CD8-positive, alpha-beta memory T cell (primary cell): ENCODE data around the gene FYCO1. TPM values are rescaled to one million over a fixed set of nuclear protein-coding genes. Genes with fewer than 3 reads are reported as not detected.

Experiments used
- CTCF ChIA-PET: fragments of 350-600 bp; sonication (Branson Sonifier 250); formaldehyde crosslinking; loops from one replicate; lab custom pipeline; 2021; ENCODE audit warnings: antibody characterized with exemption; lab: Charles Lee
- POLR2A ChIA-PET: fragments of 350-600 bp; sonication (Branson Sonifier 250); formaldehyde crosslinking; loops from one replicate; lab custom pipeline; 2021; ENCODE audit warnings: antibody characterized with exemption; lab: Charles Lee
- DNase-seq, 5 donors: peaks; one replicate each; pipeline versions ENCODE4 v3.0.0 to v3.0.0-alpha.2; 2020 to 2022; ENCODE audit warnings: mixed read lengths in 1 of 5
- H3K27ac ChIP-seq: one replicate; pipeline ENCODE4 v1.7.0; 2013; ENCODE audit warnings: low read depth, mild to moderate bottlenecking, low read length, moderate library complexity
- H3K27me3 ChIP-seq: 2 replicates; pipeline ENCODE4 v1.7.0; 2013; ENCODE audit warnings: low read length, mild to moderate bottlenecking; ENCODE audit not compliant: insufficient read depth, poor library complexity, severe bottlenecking
- H3K36me3 ChIP-seq: 2 replicates; pipeline ENCODE4 v1.7.0; 2013; ENCODE audit warnings: mild to moderate bottlenecking, low read length, moderate library complexity; ENCODE audit not compliant: insufficient read depth
- H3K4me1 ChIP-seq: 2 replicates; pipeline ENCODE4 v1.7.0; 2013; ENCODE audit warnings: mild to moderate bottlenecking, low read length, moderate library complexity; ENCODE audit not compliant: insufficient read depth
- H3K4me3 ChIP-seq: 2 replicates; pipeline ENCODE4 v1.7.0; 2013; ENCODE audit warnings: mild to moderate bottlenecking, low read length
- H3K9me3 ChIP-seq: 2 replicates; pipeline ENCODE4 v1.7.0; 2013; ENCODE audit warnings: mild to moderate bottlenecking, low read length
- H3K27ac Mint-ChIP-seq, 8 donors: one replicate each; pipeline ENCODE4 v1.8.0; 2020 to 2021; ENCODE audit warnings: mixed read lengths in 8 of 8, mild to moderate bottlenecking in 6 of 8, inconsistent platforms in 3 of 8, moderate library complexity in 3 of 8
- H3K27me3 Mint-ChIP-seq, 2 donors: one replicate each; pipeline ENCODE4 v1.8.0; 2020 to 2021; ENCODE audit warnings: mixed read lengths in 2 of 2, mild to moderate bottlenecking in 1 of 2, moderate library complexity in 1 of 2
- H3K36me3 Mint-ChIP-seq, 3 donors: one replicate each; pipeline ENCODE4 v1.8.0; 2020 to 2021; ENCODE audit warnings: mixed read lengths in 3 of 3, inconsistent platforms in 1 of 3, mild to moderate bottlenecking in 1 of 3
- H3K4me1 Mint-ChIP-seq, 3 donors: one replicate each; pipeline ENCODE4 v1.8.0; 2020 to 2021; ENCODE audit warnings: mixed read lengths in 3 of 3, inconsistent platforms in 1 of 3, mild to moderate bottlenecking in 1 of 3
- H3K4me3 Mint-ChIP-seq, 7 donors: one replicate each; pipeline ENCODE4 v1.8.0; 2020 to 2021; ENCODE audit warnings: mixed read lengths in 7 of 7, mild to moderate bottlenecking in 6 of 7, moderate library complexity in 4 of 7, inconsistent platforms in 2 of 7
- H3K9me3 Mint-ChIP-seq, 5 donors: one replicate each; pipeline ENCODE4 v1.8.0; 2020 to 2022; ENCODE audit warnings: mixed read lengths in 5 of 5, mild to moderate bottlenecking in 3 of 5, moderate library complexity in 2 of 5, inconsistent platforms in 1 of 5
- polyA plus RNA-seq: library from polyadenylated mRNA; unstranded; fragments of 300-500 nt; fragmentation: Illumina TruSeq; gene quantifications from one replicate; pipeline ENCODE4 v1.2.3, GENCODE V29; 2021
- total RNA-seq, 2 experiments: library from RNA; stranded (reverse); gene quantifications; one replicate each; pipeline ENCODE4 v1.2.3, GENCODE V29; 2021

FYCO1 gene
- total and polyA plus RNA-seq, 3 experiments from 2014 or later = 11.0 to 13.7 (median 13.4) TPM

- Mint-ChIP-seq H3K4me1 (peaks cover 24 to 38% (median 29%) of the 10 kb centered on the region in 3 donors), H3K27ac (no peak overlapping the region), H3K4me3 (no peak overlapping the region), H3K36me3 (peaks cover 35 to 95% (median 46%) of the 10 kb centered on the region in 3 donors), H3K27me3 (no peaks in the 10 kb centered on the region), H3K9me3 (peaks cover 0 to 4% (median 0%) of the 10 kb centered on the region in 5 donors)
- Histone ChIP-seq H3K9me3 (no peaks in the 10 kb centered on the region), H3K4me1 (peaks cover 9% of the 10 kb centered on the region), H3K4me3 (no peak overlapping the region), H3K27me3 (no peaks in the 10 kb centered on the region), H3K36me3 (peaks cover 60% of the 10 kb centered on the region), H3K27ac (no peak overlapping the region)
- CTCF ChIA-PET = interaction anchor here (1.8 to 16.7 kb wide), 2 partner anchors 137 to 143 kb away, joined by 4 to 295 read pairs; no protein-coding TSS in a partner anchor
- DNase-seq = no peak
- POLR2A ChIA-PET = no interaction called here
Measured at GRCh38 chr3:45936261-45936660, 59.4 kb downstream of the FYCO1 start.

- Mint-ChIP-seq H3K9me3 (no peaks in the 10 kb centered on the region), H3K27ac (no peak overlapping the region), H3K4me1 (peaks cover 6 to 20% (median 6%) of the 10 kb centered on the region in 3 donors), H3K4me3 (no peak overlapping the region), H3K27me3 (no peaks in the 10 kb centered on the region), H3K36me3 (peaks cover 35 to 99% (median 53%) of the 10 kb centered on the region in 3 donors)
- DNase-seq = no peak
- Histone ChIP-seq H3K27ac (no peak overlapping the region), H3K9me3 (no peaks in the 10 kb centered on the region), H3K4me1 (peaks cover 3% of the 10 kb centered on the region), H3K4me3 (no peak overlapping the region), H3K36me3 (peaks cover 82% of the 10 kb centered on the region), H3K27me3 (no peaks in the 10 kb centered on the region)
- ChIA-PET CTCF (interaction anchor here (16.7 kb wide), 1 partner anchor 146 kb away, joined by 295 read pairs; no protein-coding TSS in a partner anchor), POLR2A (no interaction called here)
Measured at GRCh38 chr3:45933591-45933990, 62.0 kb downstream of the FYCO1 start.

- ChIA-PET POLR2A (no interaction called here), CTCF (interaction anchor here (5.3 to 6.1 kb wide), 2 partner anchors 146 to 170 kb away, joined by 30 to 42 read pairs; no protein-coding TSS in a partner anchor)
- H3K9me3 Mint-ChIP-seq = no peaks in the 10 kb centered on the region
- H3K4me3 ChIP-seq = no peak overlapping the region
- peaks cover 93% of the 10 kb centered on the region for H3K36me3 ChIP-seq
- H3K9me3 ChIP-seq = no peaks in the 10 kb centered on the region
- no peak overlapping the region for H3K27ac ChIP-seq
- H3K4me1 ChIP-seq = peaks cover 3% of the 10 kb centered on the region
- H3K4me3 Mint-ChIP-seq = no peak overlapping the region
- no peak for DNase-seq
- peaks cover 26 to 100% (median 56%) of the 10 kb centered on the region in 3 donors for H3K36me3 Mint-ChIP-seq
- H3K4me1 Mint-ChIP-seq = peaks cover 4 to 14% (median 6%) of the 10 kb centered on the region in 3 donors
- no peaks in the 10 kb centered on the region for H3K27me3 Mint-ChIP-seq
- H3K27me3 ChIP-seq = no peaks in the 10 kb centered on the region
- no peak overlapping the region for H3K27ac Mint-ChIP-seq
Measured at GRCh38 chr3:45932112-45932511, 63.5 kb downstream of the FYCO1 start.

DNA sequence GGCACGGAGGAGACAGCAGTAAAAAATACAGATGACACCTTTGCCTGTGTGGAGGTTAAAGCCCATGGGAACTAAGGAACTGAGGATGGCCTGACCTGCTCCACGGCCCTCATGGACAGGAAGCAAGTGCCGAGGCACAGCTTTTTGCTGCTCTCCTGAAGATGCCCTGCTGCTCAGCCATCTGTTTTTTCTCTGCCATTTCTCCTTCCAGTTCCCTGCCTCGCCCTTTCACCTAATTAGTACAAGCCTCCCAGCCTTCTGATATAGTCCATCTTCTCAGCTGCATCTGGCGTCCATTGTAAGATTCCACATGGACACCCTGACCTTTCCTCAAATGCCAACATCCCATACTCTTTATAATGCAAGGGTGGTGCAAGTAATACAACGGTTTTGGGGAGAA, 64.1 kb downstream of the FYCO1 start:
- H3K4me1 ChIP-seq = peaks cover 3% of the 10 kb centered on the region
- H3K9me3 Mint-ChIP-seq = no peaks in the 10 kb centered on the region
- H3K36me3 ChIP-seq = peaks cover 89% of the 10 kb centered on the region
- peaks cover 25 to 100% (median 60%) of the 10 kb centered on the region in 3 donors for H3K36me3 Mint-ChIP-seq
- no peaks in the 10 kb centered on the region for H3K27me3 Mint-ChIP-seq
- ChIA-PET CTCF (interaction anchor here (5.3 to 6.1 kb wide), 2 partner anchors 146 to 170 kb away, joined by 30 to 42 read pairs; no protein-coding TSS in a partner anchor), POLR2A (no interaction called here)
- peaks cover 4 to 14% (median 6%) of the 10 kb centered on the region in 3 donors for H3K4me1 Mint-ChIP-seq
- no peak overlapping the region for H3K4me3 Mint-ChIP-seq
- H3K9me3 ChIP-seq = no peaks in the 10 kb centered on the region
- H3K27me3 ChIP-seq = no peaks in the 10 kb centered on the region
- no peak for DNase-seq
- H3K27ac ChIP-seq = no peak overlapping the region
- H3K4me3 ChIP-seq = no peak overlapping the region
- H3K27ac Mint-ChIP-seq = no peak overlapping the region

GRCh38 chr3:45929042-45929679, 66.5 kb downstream of the FYCO1 start:
- H3K27me3 Mint-ChIP-seq = no peaks in the 10 kb centered on the region
- CTCF ChIA-PET = interaction anchor here (0.8 to 6.1 kb wide), 22 partner anchors 9 to 439 kb away, joined by 3 to 42 read pairs (median 4); partner anchors contain the start of genes CXCR6 and LZTFL1
- H3K27ac Mint-ChIP-seq = peak overlapping the region in 6 of 8 donors; percentile 28 to 92 (median 53)
- H3K4me1 ChIP-seq = peaks cover 3% of the 10 kb centered on the region
- H3K36me3 ChIP-seq = peaks cover 67% of the 10 kb centered on the region
- peaks cover 10 to 18% (median 15%) of the 10 kb centered on the region in 3 donors for H3K4me1 Mint-ChIP-seq
- no peaks in the 10 kb centered on the region for H3K27me3 ChIP-seq
- POLR2A ChIA-PET = no interaction called here
- no peak overlapping the region for H3K27ac ChIP-seq
- H3K36me3 Mint-ChIP-seq = peaks cover 17 to 96% (median 49%) of the 10 kb centered on the region in 3 donors
- no peaks in the 10 kb centered on the region for H3K9me3 ChIP-seq
- peak overlapping the region in 1 of 7 donors; percentile 63 for H3K4me3 Mint-ChIP-seq
- peak; percentile 50 to 75 (median 51) for DNase-seq
- H3K9me3 Mint-ChIP-seq = no peaks in the 10 kb centered on the region
- H3K4me3 ChIP-seq = no peak overlapping the region

DNA sequence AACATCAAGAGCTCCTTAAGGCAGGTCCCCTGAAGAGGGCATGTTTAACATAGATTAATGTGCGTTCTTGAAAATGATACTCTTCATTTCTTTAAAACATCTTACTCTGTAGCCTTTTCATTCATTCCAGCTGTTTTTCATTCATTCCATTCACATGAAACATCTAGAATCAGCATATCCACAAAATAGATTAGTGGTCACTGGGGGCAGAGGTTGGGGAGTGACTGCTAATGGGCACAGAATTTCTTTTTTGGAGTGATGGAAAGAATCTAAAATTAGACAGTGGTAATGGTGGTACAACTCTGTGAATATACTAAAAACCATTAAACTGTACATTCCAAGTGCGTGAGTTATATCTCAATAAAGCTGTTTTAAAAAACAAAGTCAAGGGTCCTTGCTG, 67.7 kb downstream of the FYCO1 start:
- DNase-seq = no peak
- Histone ChIP-seq H3K27ac (no peak overlapping the region), H3K4me1 (peaks cover 3% of the 10 kb centered on the region), H3K9me3 (no peaks in the 10 kb centered on the region), H3K27me3 (no peaks in the 10 kb centered on the region), H3K36me3 (peaks cover 65% of the 10 kb centered on the region), H3K4me3 (no peak overlapping the region)
- peaks cover 13 to 96% (median 43%) of the 10 kb centered on the region in 3 donors for H3K36me3 Mint-ChIP-seq
- CTCF ChIA-PET = interaction anchor here (0.6 to 6.1 kb wide), 6 partner anchors 10 to 166 kb away, joined by 3 to 42 read pairs (median 12); partner anchors contain the start of gene LZTFL1
- H3K4me3 Mint-ChIP-seq = no peak overlapping the region
- no peaks in the 10 kb centered on the region for H3K27me3 Mint-ChIP-seq
- peaks cover 10 to 19% (median 19%) of the 10 kb centered on the region in 3 donors for H3K4me1 Mint-ChIP-seq
- H3K9me3 Mint-ChIP-seq = no peaks in the 10 kb centered on the region
- H3K27ac Mint-ChIP-seq = no peak overlapping the region
- POLR2A ChIA-PET = no interaction called here

GRCh38 chr3:45923755-45924154, 71.9 kb downstream of the FYCO1 start:
- no peak overlapping the region for H3K4me3 Mint-ChIP-seq
- H3K36me3 Mint-ChIP-seq = peaks cover 9 to 95% (median 31%) of the 10 kb centered on the region in 3 donors
- no peak overlapping the region for H3K27ac ChIP-seq
- H3K27me3 ChIP-seq = no peaks in the 10 kb centered on the region
- ChIA-PET POLR2A (no interaction called here), CTCF (no interaction called here)
- peak overlapping the region in 2 of 8 donors; percentile 37 to 67 for H3K27ac Mint-ChIP-seq
- no peaks in the 10 kb centered on the region for H3K9me3 ChIP-seq
- no peaks in the 10 kb centered on the region for H3K9me3 Mint-ChIP-seq
- H3K4me1 ChIP-seq = peaks cover 11% of the 10 kb centered on the region
- peaks cover 46% of the 10 kb centered on the region for H3K36me3 ChIP-seq
- no peaks in the 10 kb centered on the region for H3K27me3 Mint-ChIP-seq
- no peak overlapping the region for H3K4me3 ChIP-seq
- DNase-seq = no peak
- peaks cover 15 to 43% (median 30%) of the 10 kb centered on the region in 3 donors for H3K4me1 Mint-ChIP-seq
